Activated T-cell treated with anti-CD3 and anti-CD28 coated beads for 4 hours (primary cell): ENCODE data around the gene LIPA.
"Not testable (repeated sequence)": the region's sequence is repeated elsewhere in the genome, so short reads cannot be mapped to it uniquely, and the experiment has no call there.

Experiments
- DNase-seq: peaks from one replicate; pipeline ENCODE4 v3.0.0-alpha.2; 2020

Gene LIPA

DNA sequence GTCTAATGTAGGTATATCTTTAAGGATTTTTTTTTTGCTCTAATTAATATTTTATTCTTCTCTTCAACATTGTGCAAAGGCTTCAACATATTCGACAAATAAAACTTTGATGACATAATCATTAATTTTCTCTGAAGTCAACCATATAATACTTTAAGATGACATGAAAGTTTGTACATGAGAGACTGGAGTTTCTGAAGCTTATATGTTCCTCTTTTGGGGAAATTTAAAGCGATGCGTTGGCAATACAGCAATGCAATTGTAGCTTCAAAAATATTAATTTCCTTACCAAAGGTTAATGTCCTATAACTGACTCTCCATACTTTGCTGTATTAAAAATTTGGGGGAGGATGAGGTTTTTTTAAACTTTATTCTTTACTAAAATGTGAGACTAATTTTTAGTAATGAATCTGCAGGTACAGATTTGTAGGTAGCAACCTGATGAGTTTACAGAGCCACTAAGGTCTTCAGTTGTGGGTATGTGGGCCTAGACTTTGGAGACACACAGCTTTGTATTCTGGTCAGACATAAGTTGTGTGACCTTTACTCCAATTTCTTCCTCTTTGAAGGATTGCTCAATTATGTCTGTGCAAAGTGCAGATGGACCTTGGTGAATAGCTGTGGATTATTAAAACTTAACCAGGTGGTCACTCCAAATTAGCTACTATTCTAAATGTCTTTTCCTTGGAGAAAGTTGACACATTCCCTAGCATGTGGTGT lies 18.0 kb upstream of the LIPA start:
- no peak for DNase-seq

- no peak for DNase-seq
Observed at GRCh38 chr10:89266721-89267453, 15.3 kb upstream of the LIPA start.

GRCh38 chr10:89263531-89263930 lies 12.0 kb upstream of the LIPA start:
- DNase-seq: no peak

GRCh38 chr10:89263091-89263490 lies 11.5 kb upstream of the LIPA start:
- DNase-seq: no peak

DNA sequence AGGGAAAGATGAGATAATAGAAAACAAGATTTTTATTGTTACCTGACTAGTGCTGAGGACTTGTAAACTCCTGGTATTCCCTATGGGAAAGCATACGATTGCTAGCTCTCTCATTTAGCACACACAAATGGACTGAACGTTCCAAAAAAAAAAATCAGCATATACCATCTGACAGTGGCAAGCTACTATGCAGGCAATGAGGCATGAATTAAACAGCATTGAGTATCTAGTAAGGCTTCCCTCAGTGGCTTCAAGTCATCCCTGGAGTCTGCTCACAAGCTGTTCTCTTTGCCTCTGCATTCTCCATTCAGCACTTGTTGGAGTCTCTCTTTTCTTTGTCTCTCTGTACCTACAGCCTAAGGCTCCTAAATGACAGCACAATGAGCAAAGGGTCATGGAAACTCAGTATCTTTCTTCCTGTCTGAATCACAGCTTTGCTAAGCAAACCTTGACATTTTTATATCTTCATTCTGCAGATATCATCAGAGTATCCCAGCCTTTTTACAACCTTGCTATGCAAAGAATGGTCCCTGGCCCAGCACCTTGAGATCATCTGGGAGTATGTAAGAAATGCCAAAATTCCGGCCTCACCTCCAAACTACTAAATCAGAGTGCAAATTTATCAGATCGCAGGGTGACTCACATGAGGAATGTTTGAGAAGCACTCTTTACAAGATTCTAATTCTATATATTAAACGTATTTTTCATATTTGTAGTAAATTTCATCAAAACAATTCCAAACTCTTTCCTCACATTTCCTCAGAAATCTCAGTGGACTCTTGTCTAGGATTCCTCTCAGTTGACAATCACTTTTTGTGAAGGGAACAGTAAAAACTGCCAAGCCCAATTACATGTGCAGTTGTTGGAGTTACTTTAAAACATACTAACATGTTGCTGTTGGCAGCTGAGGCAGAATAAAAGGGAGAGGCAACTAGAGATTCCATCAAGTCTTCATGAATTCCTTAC lies 10.8 kb upstream of the LIPA start:
- no peak for DNase-seq

DNA sequence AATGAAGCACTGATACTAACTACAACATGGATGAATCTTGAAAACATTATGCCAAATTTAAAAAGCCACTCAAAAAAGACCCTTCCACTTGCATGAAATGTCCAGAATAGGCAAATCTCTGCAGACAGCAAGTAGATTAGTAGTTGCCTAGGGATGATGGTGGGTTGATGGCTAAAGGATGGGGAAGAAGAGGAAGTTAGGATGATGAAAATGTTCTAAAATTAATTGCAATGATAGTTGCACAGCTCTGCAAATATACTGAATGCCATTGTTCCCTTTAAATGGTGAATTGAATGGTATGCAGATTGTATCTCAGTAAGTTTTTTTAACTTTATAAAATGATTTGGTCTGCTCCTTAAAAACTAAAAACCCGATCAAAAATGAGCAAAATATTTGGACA lies 7.3 kb upstream of the LIPA start:
- DNase-seq: no peak

DNA sequence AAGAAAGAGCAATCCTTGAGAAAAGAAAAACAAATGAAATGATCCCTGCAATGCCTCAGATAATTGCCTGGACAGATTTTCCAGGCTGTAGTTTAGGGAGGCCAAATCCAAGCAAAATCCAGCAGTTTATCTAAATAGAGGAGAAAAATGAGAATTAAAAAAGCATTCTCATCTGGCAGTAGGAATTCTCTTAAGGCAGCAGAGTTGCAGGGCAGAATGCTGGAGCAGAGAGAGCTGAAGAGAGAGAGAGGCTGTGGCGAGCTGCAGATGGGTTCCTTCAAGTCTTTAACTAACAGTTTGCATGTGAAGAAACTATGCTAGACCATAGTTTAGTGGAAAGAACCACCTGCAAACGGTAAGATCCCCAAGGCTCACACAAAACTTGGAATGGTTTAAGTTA lies 6.0 kb upstream of the LIPA start:
- DNase-seq: no peak

DNA sequence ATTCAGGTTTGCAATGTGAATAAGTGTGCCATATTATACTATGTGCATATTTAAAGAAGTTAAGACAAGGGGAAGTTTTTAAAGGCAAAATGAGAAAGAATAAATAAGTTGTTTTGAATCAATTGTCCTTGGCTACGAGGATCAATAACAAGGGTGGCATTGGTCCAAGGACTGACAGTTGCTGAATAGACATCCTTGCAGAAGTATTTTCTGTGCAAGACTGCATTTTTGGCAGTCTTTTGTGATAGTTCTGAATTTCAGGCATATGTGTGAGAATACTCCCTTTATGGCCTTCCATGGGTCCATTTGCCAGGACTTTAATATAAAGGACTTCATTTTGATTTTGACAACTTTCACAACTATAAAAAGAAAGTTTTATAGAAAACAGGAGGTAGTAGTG lies 5.4 kb upstream of the LIPA start:
- DNase-seq: no peak

- DNase-seq: no peak
Observed at GRCh38 chr10:89256340-89256739, 4.8 kb upstream of the LIPA start.

DNA sequence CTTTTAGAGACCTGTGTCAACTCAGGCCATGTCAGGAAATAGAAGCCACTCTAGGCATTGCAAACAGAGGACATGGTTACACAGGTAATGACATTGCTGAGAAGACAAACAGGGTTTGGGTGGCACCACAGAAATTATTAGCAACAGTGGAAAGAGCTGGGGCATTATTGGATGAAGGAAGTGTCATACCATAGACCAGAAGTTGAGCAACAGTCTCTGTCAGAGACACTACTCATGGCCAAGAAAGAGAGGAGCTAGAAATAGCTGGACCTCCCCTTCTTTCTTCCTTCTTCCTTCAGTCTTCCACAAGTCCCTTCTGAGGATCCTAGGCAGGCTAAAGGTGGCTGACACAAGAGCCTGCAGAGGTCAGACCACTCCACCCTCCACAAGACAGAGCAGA lies 4.2 kb upstream of the LIPA start:
- DNase-seq: no peak

- not testable (repeated sequence) for DNase-seq
Observed at GRCh38 chr10:89255091-89255579, 3.6 kb upstream of the LIPA start.

DNA sequence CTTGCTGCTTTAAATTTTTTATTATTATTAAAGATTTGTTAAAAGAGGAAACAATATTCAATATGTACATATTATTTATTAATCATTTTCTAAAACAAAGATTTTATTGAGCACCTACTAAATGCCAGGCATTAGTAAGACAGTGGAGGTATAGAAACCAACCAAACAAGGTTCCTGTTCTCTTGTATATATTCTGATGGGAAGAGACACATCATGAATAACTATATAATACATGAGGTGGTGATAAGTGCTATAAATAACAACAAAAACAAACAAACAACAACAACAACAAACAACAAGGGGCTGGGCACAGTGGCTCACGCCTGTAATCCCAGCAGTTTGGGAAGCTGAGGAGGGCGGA lies 630 bp upstream of the LIPA start:
- no peak for DNase-seq

GRCh38 chr10:89250865-89251408 lies 638 bp downstream of the LIPA start:
- no peak for DNase-seq

GRCh38 chr10:89248990-89249389 lies 2.6 kb downstream of the LIPA start:
- DNase-seq: no peak

GRCh38 chr10:89247623-89248022 lies 4.0 kb downstream of the LIPA start:
- DNase-seq: not testable (repeated sequence)

DNA sequence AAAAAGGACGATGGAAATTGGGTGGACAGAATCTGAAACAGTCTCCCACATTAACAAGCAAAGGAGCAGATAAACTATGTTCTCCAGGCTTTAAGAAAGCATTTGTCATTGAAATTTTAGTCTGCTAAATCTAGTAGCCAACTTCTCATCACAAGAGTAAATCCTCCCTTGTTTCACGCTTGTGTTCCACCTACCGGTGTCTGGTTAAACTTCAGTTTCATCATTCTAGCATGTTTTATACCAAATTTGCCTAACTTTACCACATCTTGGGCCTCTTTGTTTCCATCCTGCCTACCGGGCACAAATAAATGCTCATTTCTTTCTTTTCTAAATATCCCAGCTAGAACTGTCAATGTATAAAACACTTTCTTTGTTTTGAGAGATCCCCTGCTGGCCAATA lies 5.8 kb downstream of the LIPA start:
- no peak for DNase-seq

GRCh38 chr10:89242840-89243568 lies 8.6 kb downstream of the LIPA start:
- DNase-seq: no peak

GRCh38 chr10:89242345-89242684 lies 9.3 kb downstream of the LIPA start:
- DNase-seq: no peak

DNA sequence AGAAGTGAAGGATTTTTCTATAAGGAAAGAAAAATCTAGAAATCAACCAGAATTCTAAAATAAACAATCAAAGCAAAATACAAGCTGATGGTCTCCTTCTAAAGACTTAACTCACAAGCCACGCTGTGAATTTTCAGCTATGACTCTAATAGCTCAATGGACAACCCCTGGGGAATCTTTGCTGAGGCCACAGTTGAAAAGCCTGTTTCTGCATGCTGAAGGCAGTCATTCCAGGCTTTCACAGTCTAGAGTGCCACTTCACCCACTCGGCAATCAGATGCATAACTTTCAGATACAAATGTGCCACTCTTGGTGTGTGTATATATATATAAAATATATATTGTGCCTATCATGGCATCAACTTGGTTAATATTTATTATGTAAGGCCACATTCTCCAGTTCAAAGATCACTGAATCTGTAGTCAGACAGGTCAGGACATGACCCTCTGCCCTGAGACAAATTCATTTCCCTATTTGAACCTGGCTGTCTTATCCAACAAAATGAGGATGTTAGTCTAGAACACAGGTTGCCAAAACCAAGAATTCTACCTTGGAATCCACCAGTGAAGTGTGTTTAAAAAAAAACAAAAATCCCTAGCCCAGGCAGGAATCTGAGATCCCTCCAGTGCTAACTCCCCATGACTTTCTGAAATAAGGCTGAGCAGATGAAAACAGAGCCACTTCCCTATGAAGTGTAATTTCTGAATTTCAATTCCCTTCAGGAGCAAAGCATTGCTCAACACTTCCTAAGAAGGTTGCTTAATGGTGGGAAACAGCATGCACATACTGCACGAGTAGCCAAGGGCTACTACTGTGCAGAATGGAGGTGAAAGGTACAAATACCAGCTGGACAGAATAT lies 9.9 kb downstream of the LIPA start:
- DNase-seq: no peak

DNA sequence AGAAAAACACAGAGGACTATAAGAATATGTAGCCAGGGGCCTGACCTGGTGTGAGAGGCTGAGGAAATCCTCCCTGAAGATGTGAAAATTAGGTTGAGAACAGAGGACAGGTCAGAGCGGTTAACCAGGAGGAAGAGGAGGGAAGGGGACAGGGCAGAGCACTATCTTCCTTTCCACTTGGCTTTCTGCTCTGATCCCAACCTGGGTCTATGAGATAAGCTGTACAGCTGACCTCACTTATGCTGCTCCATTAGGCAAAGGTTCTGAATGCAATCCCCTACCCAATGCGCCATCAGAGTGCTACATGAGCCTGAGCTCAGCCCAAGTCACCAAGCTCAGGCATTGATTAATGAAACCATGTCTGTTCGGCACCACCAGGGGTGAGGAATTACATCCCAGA lies 10.5 kb downstream of the LIPA start:
- DNase-seq: no peak

DNA sequence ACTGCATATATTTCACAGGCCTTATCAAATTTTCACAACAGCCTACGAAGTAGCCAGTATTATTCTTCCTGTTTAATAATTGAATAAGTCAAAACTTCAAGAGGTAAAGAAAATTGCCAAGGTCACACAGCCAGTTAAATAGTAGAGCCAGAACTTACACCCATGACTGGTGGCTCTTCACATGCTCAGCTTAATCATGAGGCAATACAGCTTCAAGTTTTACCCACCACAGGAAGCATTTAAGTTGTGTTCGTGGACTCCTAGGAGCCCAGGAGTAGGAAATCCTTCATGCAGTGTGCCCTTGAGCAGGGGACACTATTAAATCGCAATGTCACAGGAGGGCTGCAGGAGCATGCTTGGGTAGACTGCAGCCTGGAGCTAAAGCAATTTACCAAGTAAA lies 11.1 kb downstream of the LIPA start:
- no peak for DNase-seq
